ENCODE data around the gene TCEA2. TPM values are rescaled to one million over a fixed set of nuclear protein-coding genes. Genes with fewer than 3 reads are reported as not detected.

Gene TCEA2
- total and polyA plus RNA-seq, 2 of the 13 experiments (the other 11 are each of a cell fraction or from before 2014, with no cell fraction given) = 28.1 to 33.7 TPM

- TF ChIP-seq ZNF83 (CRISPR knock-in tag; IDR thresholded peaks at IDR 0.05; ENCODE audit: borderline replicate concordance) (peak; percentile 91), HMG20B (CRISPR knock-in tag; conservative IDR thresholded peaks at IDR 0.05) (no peak; the same call in 1 of the 2 replicates), IKZF4 (CRISPR knock-in tag; IDR thresholded peaks at IDR 0.05; ENCODE audit: borderline replicate concordance, low read depth, not compliant biosample characterization) (peak; percentile 83), THRA (CRISPR knock-in tag; IDR thresholded peaks at IDR 0.05; ENCODE audit: borderline replicate concordance) (peak; percentile 80), HDAC6 (IDR thresholded peaks at IDR 0.05; ENCODE audit: low read depth, low read length) (no peak), ZNF496 (CRISPR knock-in tag; IDR thresholded peaks at IDR 0.05; ENCODE audit: insufficient replicate concordance) (no peak), IKZF5 (CRISPR knock-in tag; IDR thresholded peaks at IDR 0.05) (peak; percentile 87), ARID5B (CRISPR knock-in tag; IDR thresholded peaks at IDR 0.05) (peak; percentile 60), WIZ (CRISPR knock-in tag; IDR thresholded peaks at IDR 0.05) (no peak), ZNF142 (CRISPR knock-in tag; IDR thresholded peaks at IDR 0.05) (no peak; the same call in 1 of the 2 replicates), ZNF350 (CRISPR knock-in tag; IDR thresholded peaks at IDR 0.05; ENCODE audit: borderline replicate concordance, low read depth) (peak; percentile 88), TCF7 (IDR thresholded peaks at IDR 0.05; ENCODE audit: low read depth) (no peak), YY1 (IDR thresholded peaks at IDR 0.05; ENCODE audit: insufficient read depth, insufficient replicate concordance, low read depth, low read length) (peak; percentile 91), TSC22D2 (CRISPR knock-in tag; IDR thresholded peaks at IDR 0.05; ENCODE audit: borderline replicate concordance) (peak; percentile 91)
Measured at GRCh38 chr20:64062596-64063388, at the start of gene TCEA2 (continued).
